Muscle layer of duodenum (tissue), 2 donors: ENCODE data around the gene WNK3.

ENCODE experiments used
- H3K27ac ChIP-seq: one replicate; pipeline ENCODE4 v1.7.0; 2013; ENCODE audit warnings: mild to moderate bottlenecking, low read length
- H3K27me3 ChIP-seq: one replicate; pipeline ENCODE4 v1.7.0; 2013; ENCODE audit warnings: low read depth, mild to moderate bottlenecking, control low read depth, low read length
- H3K36me3 ChIP-seq, 2 donors: one replicate each; pipeline ENCODE4 v1.7.0; 2013; ENCODE audit warnings: low read length in 2 of 2, control low read depth in 1 of 2, mild to moderate bottlenecking in 1 of 2; ENCODE audit not compliant: insufficient read depth in 2 of 2, control insufficient read depth in 1 of 2
- H3K4me1 ChIP-seq, 2 donors: one replicate each; pipeline ENCODE4 v1.7.0; 2013; ENCODE audit warnings: low read length in 2 of 2, mild to moderate bottlenecking in 2 of 2, control low read depth in 1 of 2, moderate library complexity in 1 of 2; ENCODE audit not compliant: insufficient read depth in 2 of 2, control insufficient read depth in 1 of 2
- H3K4me3 ChIP-seq, 2 donors: one replicate each; pipeline ENCODE4 v1.7.0; 2013; ENCODE audit warnings: low read length in 2 of 2, low read depth in 1 of 2, mild to moderate bottlenecking in 1 of 2
- H3K9me3 ChIP-seq, 2 donors: one replicate each; pipeline ENCODE4 v1.7.0; 2013; ENCODE audit warnings: low read length in 2 of 2, control low read depth in 1 of 2, mild to moderate bottlenecking in 1 of 2; ENCODE audit not compliant: control insufficient read depth in 1 of 2
- donor health status: healthy.

The WNK3 gene

GRCh38 chrX:54238588-54238987 lies 119.3 kb downstream of the WNK3 start:
- Histone ChIP-seq H3K27me3 (no peaks in the 10 kb centered on the region), H3K27ac (no peak overlapping the region), H3K9me3 (no peaks in the 10 kb centered on the region), H3K36me3 (no peaks in the 10 kb centered on the region), H3K4me1 (no peaks in the 10 kb centered on the region), H3K4me3 (no peak overlapping the region)

- H3K9me3 ChIP-seq, result no peaks in the 10 kb centered on the region
Observed at GRCh38 chrX:54237014-54237413, 120.8 kb downstream of the WNK3 start.

GRCh38 chrX:54230435-54231148 lies 127.3 kb downstream of the WNK3 start:
- Histone ChIP-seq H3K36me3 (no peaks in the 10 kb centered on the region), H3K27ac (no peak overlapping the region), H3K4me1 (no peaks in the 10 kb centered on the region), H3K27me3 (no peaks in the 10 kb centered on the region), H3K4me3 (no peak overlapping the region), H3K9me3 (no peaks in the 10 kb centered on the region)

More at GRCh38 chrX:54237014-54237413, 120.8 kb downstream of the WNK3 start:
- no peaks in the 10 kb centered on the region for H3K36me3 ChIP-seq
- H3K27ac ChIP-seq, result no peak overlapping the region
- no peaks in the 10 kb centered on the region for H3K27me3 ChIP-seq
- H3K4me3 ChIP-seq, result no peak overlapping the region
- no peaks in the 10 kb centered on the region for H3K4me1 ChIP-seq

DNA sequence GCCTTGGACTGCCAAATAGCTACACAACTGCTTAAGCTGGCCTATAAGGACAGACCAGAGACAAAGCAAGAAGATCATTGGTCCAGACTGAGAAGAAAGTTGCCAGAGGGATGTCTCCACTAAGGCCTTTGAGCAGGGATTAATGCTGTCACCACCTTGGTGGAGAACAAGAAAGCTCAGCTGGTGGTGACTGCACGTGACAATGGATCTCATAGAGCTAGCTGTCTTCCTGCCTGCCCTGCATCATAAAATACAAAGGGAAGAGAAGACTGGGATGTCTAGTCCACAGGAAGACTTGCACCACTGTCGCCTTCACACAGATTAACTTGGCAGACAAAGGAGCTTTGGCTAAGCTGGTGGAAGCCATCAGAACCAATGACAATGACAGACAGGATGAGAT lies 134.3 kb downstream of the WNK3 start:
- Histone ChIP-seq H3K36me3 (no peaks in the 10 kb centered on the region), H3K27me3 (no peaks in the 10 kb centered on the region), H3K27ac (no peak overlapping the region), H3K9me3 (no peaks in the 10 kb centered on the region), H3K4me1 (no peaks in the 10 kb centered on the region), H3K4me3 (no peak overlapping the region)

GRCh38 chrX:54213603-54214002 lies 144.2 kb downstream of the WNK3 start:
- Histone ChIP-seq H3K9me3 (no peaks in the 10 kb centered on the region), H3K4me1 (no peaks in the 10 kb centered on the region), H3K4me3 (no peak overlapping the region), H3K36me3 (no peaks in the 10 kb centered on the region), H3K27me3 (no peaks in the 10 kb centered on the region), H3K27ac (no peak overlapping the region)

DNA sequence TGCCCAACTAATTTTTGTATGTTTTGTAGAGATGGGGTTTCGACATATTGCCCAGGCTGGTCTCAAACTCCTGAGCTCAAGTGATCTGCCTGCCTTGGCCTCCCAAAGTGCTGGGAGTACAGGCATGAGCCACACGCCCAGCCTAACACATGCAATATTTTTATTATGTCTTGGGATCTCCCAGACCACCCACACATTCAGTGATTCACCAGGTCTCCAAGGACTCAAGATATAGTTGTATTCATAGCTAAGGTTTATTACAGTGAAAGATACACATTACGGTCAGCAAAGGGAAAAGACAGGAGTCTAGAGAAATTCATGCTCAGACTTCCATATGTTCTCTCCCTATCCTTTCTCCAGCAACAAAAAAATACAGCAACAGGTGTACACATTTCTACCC lies 149.3 kb downstream of the WNK3 start:
- no peaks in the 10 kb centered on the region for H3K27me3 ChIP-seq

DNA sequence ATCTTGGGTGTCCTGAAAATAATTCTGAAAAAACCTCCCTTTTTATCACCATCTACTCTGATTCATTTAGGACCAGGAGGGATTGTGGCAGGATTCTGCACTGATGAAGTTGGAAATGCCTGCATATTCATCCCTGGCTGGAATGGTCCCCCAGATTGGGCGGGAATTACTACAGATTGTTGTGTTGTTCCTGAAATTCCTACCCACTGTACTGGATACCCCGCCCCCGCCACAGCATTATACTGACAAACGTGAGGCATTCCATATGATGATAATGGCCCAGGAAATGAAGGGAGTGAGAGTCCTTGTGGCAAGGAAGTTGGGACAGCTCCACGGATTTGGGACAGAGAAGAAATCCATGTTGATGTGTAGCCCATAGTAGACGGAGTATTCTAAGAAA lies 159.6 kb downstream of the WNK3 start:
- Histone ChIP-seq H3K36me3 (no peaks in the 10 kb centered on the region), H3K27ac (no peak overlapping the region), H3K27me3 (no peaks in the 10 kb centered on the region), H3K9me3 (no peaks in the 10 kb centered on the region), H3K4me1 (no peaks in the 10 kb centered on the region), H3K4me3 (no peak overlapping the region)

More for the DNA sequence above, 149.3 kb downstream of the WNK3 start:
- no peaks in the 10 kb centered on the region for H3K4me1 ChIP-seq
- no peak overlapping the region for H3K27ac ChIP-seq
- H3K9me3 ChIP-seq, result no peaks in the 10 kb centered on the region
- no peak overlapping the region for H3K4me3 ChIP-seq
- H3K36me3 ChIP-seq, result no peaks in the 10 kb centered on the region

DNA sequence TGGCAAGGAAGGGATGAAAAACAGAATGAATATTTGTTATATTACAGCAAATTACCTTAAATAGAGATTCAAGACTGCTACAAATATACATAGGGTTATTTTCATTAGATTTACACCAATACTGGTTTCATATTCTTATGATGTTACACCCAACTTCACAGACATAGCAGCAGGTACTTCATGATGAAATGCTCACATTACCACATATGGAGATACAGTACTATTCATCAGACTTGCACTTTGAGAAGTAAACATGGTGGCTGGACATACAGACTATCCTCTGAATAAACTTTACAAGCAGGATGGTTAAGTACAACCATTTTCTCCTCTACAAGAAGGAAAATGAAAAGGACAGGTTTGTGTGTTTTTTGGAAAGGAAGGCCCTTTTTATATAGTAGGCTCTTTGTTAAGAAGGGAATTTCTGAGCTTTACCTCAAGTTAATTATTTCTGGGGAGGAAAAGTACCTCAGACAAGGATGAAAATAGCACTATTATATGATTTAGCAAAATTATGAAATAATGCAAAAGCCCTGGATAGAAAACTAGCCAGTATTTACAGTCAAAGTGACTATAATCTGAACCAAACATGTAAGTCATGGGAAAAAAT lies 162.8 kb downstream of the WNK3 start:
- no peaks in the 10 kb centered on the region for H3K4me1 ChIP-seq
- H3K4me3 ChIP-seq, result no peak overlapping the region
- H3K27me3 ChIP-seq, result no peaks in the 10 kb centered on the region
- no peak overlapping the region for H3K27ac ChIP-seq
- no peaks in the 10 kb centered on the region for H3K36me3 ChIP-seq
- no peaks in the 10 kb centered on the region for H3K9me3 ChIP-seq

DNA sequence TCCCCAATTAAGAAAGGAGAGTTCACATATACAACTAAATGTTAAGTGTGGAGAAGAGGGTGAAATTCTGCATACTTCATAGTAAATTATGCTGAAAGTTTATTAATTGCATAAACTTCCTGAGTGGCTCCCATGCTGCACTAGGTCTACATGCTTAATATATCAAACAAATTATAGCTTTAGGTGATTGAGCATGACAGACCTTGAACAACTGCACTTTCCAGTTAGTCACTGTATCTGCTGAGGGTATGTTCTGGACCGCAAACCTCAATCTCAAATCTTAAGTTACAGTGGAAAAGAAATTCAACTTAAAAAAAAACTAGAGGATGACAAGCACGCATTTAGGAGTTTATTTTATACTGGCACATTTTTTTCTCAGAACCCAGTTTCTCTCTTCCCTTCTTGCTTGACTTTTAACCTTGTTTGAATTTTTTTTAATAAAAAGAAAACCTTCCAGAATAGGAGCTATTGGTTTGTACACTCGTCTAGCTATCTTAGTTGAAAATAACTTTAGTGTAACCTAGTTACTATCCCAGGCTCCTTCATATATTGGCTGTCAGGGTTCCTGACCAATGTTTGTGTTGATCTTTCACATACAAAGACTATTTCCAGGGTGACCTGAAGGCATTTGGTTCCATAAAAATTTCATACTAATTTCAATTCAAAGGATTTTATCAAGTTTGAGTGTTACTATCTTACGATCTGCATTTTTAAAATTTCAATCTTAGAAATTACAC lies 164.6 kb downstream of the WNK3 start:
- Histone ChIP-seq H3K4me3 (no peak overlapping the region), H3K4me1 (no peaks in the 10 kb centered on the region), H3K36me3 (no peaks in the 10 kb centered on the region), H3K9me3 (no peaks in the 10 kb centered on the region), H3K27ac (no peak overlapping the region), H3K27me3 (no peaks in the 10 kb centered on the region)

DNA sequence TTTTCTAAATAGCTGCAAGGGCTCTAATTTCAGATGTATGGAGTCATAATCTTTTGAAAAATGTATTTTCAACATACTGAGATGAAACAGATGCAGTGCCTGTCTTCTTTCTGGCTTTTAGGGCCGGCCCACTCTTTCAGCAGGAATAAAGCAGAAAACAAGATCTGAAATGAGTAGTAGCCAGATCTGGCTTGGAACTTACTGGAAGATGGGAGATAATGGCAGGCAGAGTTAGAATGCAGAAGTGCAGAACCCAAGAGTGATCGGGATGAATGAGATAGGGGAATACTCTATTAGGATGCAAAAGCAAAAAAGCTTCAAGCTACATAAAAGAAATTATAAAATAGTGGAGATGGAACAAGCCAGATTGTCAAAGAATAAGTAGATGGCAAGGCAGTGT lies 173.4 kb downstream of the WNK3 start:
- no peaks in the 10 kb centered on the region for H3K36me3 ChIP-seq

DNA sequence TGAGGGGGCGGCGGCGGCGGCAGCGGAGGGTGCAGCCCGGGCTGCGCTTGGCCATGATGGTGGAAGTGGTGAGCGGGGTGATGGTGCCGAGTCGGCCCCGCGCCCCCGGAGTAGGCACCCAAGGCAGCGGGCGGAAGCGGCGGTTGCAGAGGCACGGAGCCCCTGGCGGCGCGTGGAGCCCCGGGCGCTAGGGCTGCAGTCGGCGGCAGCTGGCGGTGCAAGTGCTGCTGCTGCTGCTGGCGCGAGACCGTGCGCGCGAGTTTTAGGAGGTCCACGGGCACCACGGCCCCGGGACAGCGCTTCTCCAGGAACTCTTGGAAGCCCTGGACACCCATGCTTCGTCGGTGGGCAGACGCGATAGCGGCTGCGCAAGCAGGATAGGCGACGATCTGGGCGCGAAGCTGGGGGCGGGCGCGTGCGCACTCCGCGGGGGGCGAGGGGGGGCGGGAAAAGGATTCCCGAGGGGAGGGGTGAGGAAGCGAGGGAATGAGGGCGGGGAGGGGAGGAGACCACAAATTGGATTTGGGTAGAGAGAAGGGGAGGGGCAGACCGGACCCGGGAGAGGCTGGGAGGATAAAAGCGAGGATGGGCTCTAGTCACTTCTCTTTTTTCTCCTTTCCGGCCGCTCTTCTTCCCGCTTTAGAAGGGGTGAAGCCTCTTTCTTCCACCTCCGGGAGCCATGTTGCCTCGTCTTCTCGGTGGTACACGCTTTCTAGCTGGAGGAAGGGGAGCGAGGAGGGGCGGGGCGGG lies 174.8 kb downstream of the WNK3 start, which contains the start of gene FAM120C:
Gene FAM120C (minus strand): TSS at position 391 of the 750 bp plus-strand sequence. CDS start 56 bp downstream, at position 335.
- no peaks in the 10 kb centered on the region for H3K9me3 ChIP-seq
- peak within 1 kb of the TSS; percentile 75 for H3K27ac ChIP-seq
- no peaks in the 10 kb centered on the region for H3K27me3 ChIP-seq
- H3K36me3 ChIP-seq, result no peaks in the 10 kb centered on the region
- peaks cover 0 to 29% of the 10 kb centered on the region in 2 donors for H3K4me1 ChIP-seq
- peak within 1 kb of the TSS; percentile 77 to 84 for H3K4me3 ChIP-seq

More for the DNA sequence above, 173.4 kb downstream of the WNK3 start:
- H3K9me3 ChIP-seq, result no peaks in the 10 kb centered on the region
- H3K4me3 ChIP-seq, result no peak overlapping the region
- no peaks in the 10 kb centered on the region for H3K27me3 ChIP-seq
- peaks cover 0 to 22% of the 10 kb centered on the region in 2 donors for H3K4me1 ChIP-seq
- no peak overlapping the region for H3K27ac ChIP-seq
